ENCODE results near the gene MVK. TPM values are rescaled to one million over a fixed set of nuclear protein-coding genes. Genes with fewer than 3 reads are reported as not detected.

The MVK gene
- total RNA-seq, 4 donors from 2014 or later: 20.4 to 42.0 (median 31.6) TPM

DNA sequence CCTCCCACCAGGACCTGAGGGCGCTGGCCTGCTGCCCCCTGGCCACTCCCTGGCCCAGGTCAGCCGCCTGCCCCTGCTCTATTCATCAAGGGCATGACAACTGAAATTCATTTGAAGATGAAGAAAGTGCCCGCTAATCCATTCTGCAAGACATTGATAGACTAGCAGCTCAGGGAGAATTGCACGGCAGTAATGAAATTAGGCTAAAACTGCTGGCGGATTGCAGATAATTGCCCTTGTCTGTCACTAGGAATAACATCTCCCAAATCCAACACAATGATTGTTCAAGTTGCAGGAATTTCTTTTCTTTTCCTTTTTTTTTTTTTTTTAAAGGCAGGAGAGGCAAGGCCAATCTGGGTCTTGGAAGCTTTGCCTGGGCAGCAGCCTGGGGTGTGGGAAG, 44.5 kb downstream of the MVK start:
- Histone ChIP-seq H3K4me3 (replicated peaks in 1 of 3) (no peak overlapping the region), H3K27me3 (no peaks in the 10 kb centered on the region), H3K27ac (no peak overlapping the region), H3K36me3 (no peaks in the 10 kb centered on the region), H3K4me1 (no peaks in the 10 kb centered on the region), H3K9me3 (no peaks in the 10 kb centered on the region)
- intact Hi-C loops (cut with DNase I): no loop called here
- no peak for DNase-seq
- TF ChIP-seq POLR2A (IDR thresholded peaks at IDR 0.05): no peak
- TF ChIP-seq CTCF (IDR thresholded peaks at IDR 0.05): no peak
- WGBS, 2 donors: 87 to 89% methylated on average over 5 of the region's 5 CpGs

- H3K27me3 ChIP-seq: no peaks in the 10 kb centered on the region
- no peaks in the 10 kb centered on the region for H3K36me3 ChIP-seq
- intact Hi-C loops (cut with DNase I): no loop called here
- H3K4me1 ChIP-seq: no peaks in the 10 kb centered on the region
- no peak overlapping the region for H3K4me3 ChIP-seq (replicated peaks in 1 of 3)
- TF ChIP-seq POLR2A (IDR thresholded peaks at IDR 0.05) (no peak), CTCF (IDR thresholded peaks at IDR 0.05) (no peak)
- H3K27ac ChIP-seq: no peak overlapping the region
- H3K9me3 ChIP-seq: no peaks in the 10 kb centered on the region
- 87 to 95% methylated on average over 8 of the region's 8 CpGs for WGBS, 2 donors
- DNase-seq: no peak
These were observed 45.5 kb downstream of the MVK start for GRCh38 chr12:109619002-109619604.

DNA sequence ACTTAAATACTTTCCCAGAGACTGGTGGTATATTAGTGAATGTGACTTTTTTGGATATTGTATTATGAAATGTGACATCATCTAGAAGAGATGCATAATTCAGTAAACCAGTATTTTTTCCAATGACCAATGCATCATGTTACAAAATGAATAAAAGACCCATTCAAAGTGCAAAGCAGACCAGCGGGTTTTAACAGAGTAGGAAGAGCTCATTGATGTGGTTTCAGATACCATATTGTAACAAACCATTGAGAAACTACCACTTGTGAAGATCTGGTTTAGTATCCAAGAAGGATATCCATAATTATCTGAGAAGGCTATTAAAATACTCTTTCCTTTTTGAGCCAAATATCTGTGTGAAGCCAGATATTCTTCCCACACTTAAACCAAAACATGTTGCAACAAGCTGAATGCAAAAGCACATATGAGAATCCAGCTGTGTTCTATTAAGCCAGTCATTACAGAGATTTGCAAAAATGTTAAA, 47.7 kb downstream of the MVK start:
- no peaks in the 10 kb centered on the region for H3K36me3 ChIP-seq
- no peaks in the 10 kb centered on the region for H3K27me3 ChIP-seq
- no peak for TF ChIP-seq POLR2A (IDR thresholded peaks at IDR 0.05)
- TF ChIP-seq CTCF (IDR thresholded peaks at IDR 0.05): no peak
- intact Hi-C loops (cut with DNase I): no loop called here
- no peak for DNase-seq
- no peak overlapping the region for H3K4me3 ChIP-seq (replicated peaks in 1 of 3)
- 47 to 65% methylated on average over 1 of the region's 1 CpG for WGBS, 2 donors
- no peaks in the 10 kb centered on the region for H3K9me3 ChIP-seq
- no peak overlapping the region for H3K27ac ChIP-seq
- no peaks in the 10 kb centered on the region for H3K4me1 ChIP-seq

DNA sequence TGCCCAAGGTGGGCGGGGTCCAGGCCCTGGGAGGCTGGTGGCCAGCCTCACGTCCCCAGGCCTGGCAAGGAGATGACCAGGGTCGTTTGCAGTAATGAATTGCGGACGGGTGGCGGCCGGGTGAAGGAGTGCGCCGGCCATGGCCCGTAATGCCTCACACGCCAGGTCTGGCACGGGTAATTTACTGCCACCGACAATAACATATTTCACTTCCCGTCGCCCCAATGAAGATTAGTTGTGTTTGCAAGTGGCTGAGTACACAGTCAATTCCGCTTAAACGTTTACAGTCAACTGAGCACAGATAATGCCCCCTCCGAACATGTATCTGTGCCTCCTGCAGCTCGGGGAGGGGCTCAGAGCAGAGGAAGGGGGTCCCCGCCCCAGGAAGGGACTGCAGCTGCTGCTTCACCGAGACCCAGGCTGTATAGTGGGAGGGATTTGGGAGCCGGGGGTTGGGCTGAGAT, 48.3 kb downstream of the MVK start:
- DNase-seq: no peak
- Histone ChIP-seq H3K4me1 (no peaks in the 10 kb centered on the region), H3K4me3 (replicated peaks in 1 of 3) (no peak overlapping the region), H3K36me3 (no peaks in the 10 kb centered on the region), H3K27me3 (no peaks in the 10 kb centered on the region), H3K27ac (no peak overlapping the region), H3K9me3 (no peaks in the 10 kb centered on the region)
- no peak for TF ChIP-seq CTCF (IDR thresholded peaks at IDR 0.05)
- no peak for TF ChIP-seq POLR2A (IDR thresholded peaks at IDR 0.05)
- WGBS, 2 donors: 44 to 49% methylated on average over 21 of the region's 22 CpGs
- intact Hi-C loops (cut with DNase I): no loop called here

- Histone ChIP-seq H3K36me3 (no peaks in the 10 kb centered on the region), H3K9me3 (no peaks in the 10 kb centered on the region), H3K4me1 (no peaks in the 10 kb centered on the region), H3K27me3 (no peaks in the 10 kb centered on the region), H3K4me3 (replicated peaks in 1 of 3) (no peak overlapping the region), H3K27ac (no peak overlapping the region)
- 85 to 88% methylated on average over 4 to 8 of the region's 8 CpGs for WGBS, 2 donors
- DNase-seq: no peak
- intact Hi-C loops (cut with DNase I): no loop called here
- TF ChIP-seq POLR2A (IDR thresholded peaks at IDR 0.05) (no peak), CTCF (IDR thresholded peaks at IDR 0.05) (no peak)
These were observed 50.9 kb downstream of the MVK start for GRCh38 chr12:109624467-109624866.

All from thyroid gland (tissue), 4 donors.